AG09319 (cell line): ENCODE measurements around the gene GCK.
A peak's percentile ranks its signal among the peaks of the same experiment; 100 is the strongest.
"Not testable (repeated sequence)": the region's sequence is repeated elsewhere in the genome, so short reads cannot be mapped to it uniquely, and the experiment has no call there.

ENCODE experiments used
- DNase-seq: peaks from one replicate; pipeline ENCODE4 v3.0.0-alpha.2; 2010; ENCODE audit warnings: low read depth; ENCODE audit errors: extremely low read depth
- CTCF ChIP-seq: IDR thresholded peaks from 2 replicates; pipeline ENCODE4 v1.5.1; 2011; ENCODE audit warnings: low read depth, mild to moderate bottlenecking, inconsistent platforms, low read length, moderate library complexity

Gene GCK

GRCh38 chr7:44200699-44201461, 11.6 kb upstream of the GCK start, which contains the start of gene YKT6:
TSS of gene YKT6 (plus strand) at chr7:44200978. CDS start at chr7:44201136, 158 bp downstream.
- TF ChIP-seq CTCF: peak; percentile 31
- DNase-seq: peak; percentile 72

- not testable (repeated sequence) for DNase-seq
Observed at GRCh38 chr7:44200163-44200562, 10.9 kb upstream of the GCK start.

- no peak for DNase-seq
- TF ChIP-seq CTCF: no peak
Observed at GRCh38 chr7:44197474-44197873, 8.2 kb upstream of the GCK start.

GRCh38 chr7:44196450-44196872, 7.2 kb upstream of the GCK start:
- no peak for DNase-seq
- TF ChIP-seq CTCF: peak; percentile 91

GRCh38 chr7:44195889-44196288, 6.7 kb upstream of the GCK start:
- no peak for DNase-seq
- TF ChIP-seq CTCF: no peak

GRCh38 chr7:44194562-44195145, 5.4 kb upstream of the GCK start:
- no peak for TF ChIP-seq CTCF
- DNase-seq: no peak

- DNase-seq: no peak
- no peak for TF ChIP-seq CTCF
Observed at GRCh38 chr7:44194069-44194468, 4.8 kb upstream of the GCK start.
